Forelimb muscle (tissue), 1 donor: ENCODE measurements around the gene TTC34. TPM values are rescaled to one million over a fixed set of nuclear protein-coding genes. Genes with fewer than 3 reads are reported as not detected.
"Not testable (repeated sequence)": the region's sequence is repeated elsewhere in the genome, so short reads cannot be mapped to it uniquely, and the experiment has no call there.

Experiments used
- DNase-seq: peaks from one replicate; pipeline ENCODE4 v3.0.0-alpha.2; 2013; ENCODE audit warnings: low read depth
- polyA plus RNA-seq: library from polyadenylated mRNA; unstranded; fragments of 120-200 nt; gene quantifications from one replicate; pipeline ENCODE4 v1.2.1, GENCODE V29; 2013; ENCODE audit not compliant: insufficient read length

TTC34 gene
- polyA plus RNA-seq, 1 donor, result 0.32 TPM

DNA sequence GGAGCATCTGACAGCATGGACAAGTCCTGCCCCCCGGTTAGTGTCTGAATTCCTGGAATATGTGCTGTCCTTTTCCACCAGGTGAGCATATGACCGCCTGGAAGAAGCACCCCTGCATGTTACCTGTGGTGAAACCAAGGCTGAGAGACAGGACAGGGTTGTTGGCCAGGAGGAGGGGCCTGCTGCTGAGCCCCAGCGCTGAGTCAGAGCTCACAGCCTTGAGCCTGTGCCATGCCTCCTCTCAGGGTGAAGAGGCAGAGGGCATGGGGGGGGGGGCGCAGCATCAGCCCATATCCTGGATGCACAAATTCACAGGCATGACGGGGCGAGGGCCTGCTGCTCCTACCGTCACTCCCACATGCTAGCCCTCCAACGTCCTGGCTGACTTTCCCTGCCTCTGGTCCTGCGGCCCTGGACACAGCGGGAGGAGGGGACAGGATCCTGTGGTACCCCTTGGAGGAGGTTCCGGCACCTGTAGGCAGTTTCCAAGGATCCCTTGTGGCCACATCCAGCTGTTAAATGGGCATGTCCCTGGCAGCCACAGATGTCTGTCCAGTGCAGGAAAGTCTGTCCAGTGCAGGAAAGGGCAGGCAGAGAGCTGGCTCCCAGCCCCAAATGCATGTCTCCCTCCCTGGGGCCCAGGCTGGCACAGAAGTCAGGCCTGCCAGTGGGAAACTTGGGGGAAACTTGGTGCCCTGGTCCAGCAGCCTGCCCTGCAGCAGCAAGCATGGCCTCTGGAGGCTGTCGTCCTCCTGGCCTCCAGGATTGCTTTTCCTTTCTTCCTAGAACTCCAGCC, 23.9 kb downstream of the TTC34 start:
- no peak for DNase-seq

DNA sequence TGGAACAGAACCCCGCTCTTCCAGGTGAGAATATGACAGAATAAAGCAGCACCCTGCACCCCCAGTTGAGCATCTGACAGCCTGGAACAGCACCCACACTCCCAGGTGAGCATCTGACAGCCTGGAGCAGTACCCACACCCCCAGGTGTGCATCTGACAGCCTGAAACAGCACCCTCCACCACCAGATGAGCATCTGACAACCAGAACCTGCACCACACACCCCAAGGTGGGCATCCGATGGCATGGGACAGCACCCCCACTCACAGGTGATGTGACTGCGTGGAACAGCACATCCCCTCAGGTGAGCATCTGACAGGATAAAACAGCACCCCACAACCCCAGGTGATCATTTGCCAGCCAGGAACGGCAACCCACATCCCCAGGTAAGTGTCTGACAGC, 26.2 kb downstream of the TTC34 start:
- DNase-seq, result not testable (repeated sequence)

DNA sequence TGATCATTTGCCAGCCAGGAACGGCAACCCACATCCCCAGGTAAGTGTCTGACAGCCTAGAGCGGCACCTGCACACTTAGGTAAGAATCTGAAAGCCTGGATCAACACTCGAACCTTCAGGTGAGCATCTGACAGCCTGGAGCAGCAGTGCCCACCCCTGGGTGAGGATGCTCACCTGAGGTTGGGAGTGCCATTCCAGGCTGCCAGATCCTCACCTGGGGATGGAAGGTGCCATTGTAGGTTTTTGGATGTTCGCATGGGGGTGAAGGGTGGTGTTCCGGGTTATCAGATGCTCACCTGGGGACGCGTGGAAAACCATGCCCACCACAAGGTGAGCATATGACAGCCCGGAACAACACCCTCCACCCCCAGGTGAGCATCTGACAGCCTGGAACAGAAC, 33.4 kb downstream of the TTC34 start:
- DNase-seq, result not testable (repeated sequence)

DNA sequence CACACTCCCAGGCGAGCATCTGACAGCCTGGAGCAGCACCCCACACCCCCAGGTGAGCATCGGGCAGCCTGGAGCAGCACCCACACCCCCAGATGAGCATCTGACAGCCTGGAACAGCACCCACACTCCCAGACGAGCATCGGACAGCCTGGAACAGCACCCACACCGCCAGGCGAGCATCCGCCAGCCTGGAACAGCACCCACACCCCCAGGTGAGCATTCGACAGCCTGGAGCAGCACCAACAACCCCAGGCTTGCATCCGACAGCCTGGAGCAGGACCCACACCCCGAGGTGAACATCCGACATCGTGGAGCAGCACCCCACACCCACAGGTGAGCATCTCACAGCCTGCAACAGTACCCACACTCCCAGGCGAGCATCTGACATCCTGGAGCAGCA, 42.1 kb downstream of the TTC34 start:
- not testable (repeated sequence) for DNase-seq

DNA sequence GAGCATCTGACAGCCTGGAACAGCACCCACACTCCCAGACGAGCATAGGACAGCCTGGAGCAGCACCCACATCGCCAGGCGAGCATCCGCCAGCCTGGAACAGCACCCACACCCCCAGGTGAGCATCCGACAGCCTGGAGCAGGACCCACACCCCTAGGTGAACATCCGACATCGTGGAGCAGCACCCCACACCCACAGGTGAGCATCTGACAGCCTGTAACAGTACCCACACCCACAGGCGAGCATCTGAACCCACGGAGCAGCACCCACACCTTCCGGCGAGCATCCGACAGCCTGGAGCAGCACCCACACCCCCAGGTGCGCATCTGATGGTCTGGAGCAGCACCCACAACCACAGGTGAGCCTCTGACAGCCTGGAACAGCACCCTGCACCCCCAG, 44.0 kb downstream of the TTC34 start:
- not testable (repeated sequence) for DNase-seq

DNA sequence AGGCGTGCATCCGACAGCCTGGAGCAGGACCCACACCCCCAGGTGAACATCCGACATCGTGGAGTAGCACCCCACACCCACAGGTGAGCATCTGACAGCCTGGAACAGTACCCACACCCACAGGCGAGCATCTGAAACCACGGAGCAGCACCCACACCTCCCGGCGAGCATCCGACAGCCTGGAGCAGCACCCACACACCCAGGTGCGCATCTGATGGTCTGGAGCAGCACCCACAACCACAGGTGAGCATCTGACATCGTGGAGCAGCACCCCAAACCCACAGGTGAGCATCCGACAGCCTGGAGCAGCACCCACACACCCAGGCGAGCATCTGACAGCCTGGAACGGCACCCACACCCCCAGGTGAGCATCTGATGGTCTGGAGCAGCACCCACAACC, 46.1 kb downstream of the TTC34 start:
- DNase-seq, result not testable (repeated sequence)

DNA sequence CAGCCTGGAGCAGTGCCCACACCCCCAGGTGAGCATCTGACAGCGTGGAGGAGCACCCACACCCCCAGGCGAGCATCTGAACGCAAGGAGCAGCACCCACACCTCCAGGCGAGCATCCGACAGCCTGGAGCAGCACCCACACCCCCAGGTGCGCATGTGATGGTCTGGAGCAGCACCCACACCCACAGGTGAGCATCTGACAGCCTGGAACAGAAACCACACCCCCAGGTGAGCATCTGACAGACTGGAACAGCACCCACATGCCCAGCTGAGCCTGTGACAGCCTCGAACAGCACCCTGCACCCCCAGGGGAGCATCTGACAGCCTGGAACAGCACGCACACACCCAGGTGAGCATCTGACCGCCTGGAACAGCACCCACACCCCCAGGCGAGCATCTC, 46.9 kb downstream of the TTC34 start:
- DNase-seq, result not testable (repeated sequence)

DNA sequence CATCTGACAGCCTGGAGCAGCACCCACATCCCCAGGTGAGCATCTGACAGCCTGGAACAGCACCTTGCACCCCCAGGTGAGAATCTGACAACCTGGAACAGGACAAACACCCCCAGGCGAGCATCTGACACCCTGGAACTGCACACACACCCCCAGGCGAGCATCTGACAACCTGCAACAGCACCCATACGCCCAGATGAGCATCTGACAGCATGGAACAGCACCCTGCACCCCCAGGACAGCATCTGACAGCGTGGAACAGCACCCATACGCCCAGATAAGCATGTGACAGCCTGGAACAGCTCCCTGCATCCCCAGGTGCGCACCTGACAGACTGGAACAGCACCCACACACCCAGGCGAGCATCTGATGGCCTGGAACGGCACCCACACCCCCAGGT, 49.0 kb downstream of the TTC34 start:
- not testable (repeated sequence) for DNase-seq

DNA sequence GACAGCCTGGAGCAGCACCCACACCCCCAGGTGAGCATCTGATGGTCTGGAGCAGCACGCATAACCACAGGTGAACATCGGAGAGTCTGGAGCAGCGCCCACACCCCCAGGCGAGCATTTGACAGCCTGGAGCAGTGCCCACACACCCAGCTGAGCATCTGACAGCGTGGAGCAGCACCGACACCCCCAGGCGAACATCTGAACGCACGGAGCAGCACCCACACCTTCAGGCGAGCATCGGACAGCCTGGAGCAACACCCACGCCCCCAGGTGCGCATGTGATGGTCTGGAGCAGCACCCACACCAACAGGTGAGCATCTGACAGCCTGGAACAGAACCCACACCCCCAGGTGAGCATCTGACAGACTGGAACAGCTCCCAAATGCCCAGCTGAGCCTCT, 49.6 kb downstream of the TTC34 start:
- DNase-seq, result not testable (repeated sequence)

DNA sequence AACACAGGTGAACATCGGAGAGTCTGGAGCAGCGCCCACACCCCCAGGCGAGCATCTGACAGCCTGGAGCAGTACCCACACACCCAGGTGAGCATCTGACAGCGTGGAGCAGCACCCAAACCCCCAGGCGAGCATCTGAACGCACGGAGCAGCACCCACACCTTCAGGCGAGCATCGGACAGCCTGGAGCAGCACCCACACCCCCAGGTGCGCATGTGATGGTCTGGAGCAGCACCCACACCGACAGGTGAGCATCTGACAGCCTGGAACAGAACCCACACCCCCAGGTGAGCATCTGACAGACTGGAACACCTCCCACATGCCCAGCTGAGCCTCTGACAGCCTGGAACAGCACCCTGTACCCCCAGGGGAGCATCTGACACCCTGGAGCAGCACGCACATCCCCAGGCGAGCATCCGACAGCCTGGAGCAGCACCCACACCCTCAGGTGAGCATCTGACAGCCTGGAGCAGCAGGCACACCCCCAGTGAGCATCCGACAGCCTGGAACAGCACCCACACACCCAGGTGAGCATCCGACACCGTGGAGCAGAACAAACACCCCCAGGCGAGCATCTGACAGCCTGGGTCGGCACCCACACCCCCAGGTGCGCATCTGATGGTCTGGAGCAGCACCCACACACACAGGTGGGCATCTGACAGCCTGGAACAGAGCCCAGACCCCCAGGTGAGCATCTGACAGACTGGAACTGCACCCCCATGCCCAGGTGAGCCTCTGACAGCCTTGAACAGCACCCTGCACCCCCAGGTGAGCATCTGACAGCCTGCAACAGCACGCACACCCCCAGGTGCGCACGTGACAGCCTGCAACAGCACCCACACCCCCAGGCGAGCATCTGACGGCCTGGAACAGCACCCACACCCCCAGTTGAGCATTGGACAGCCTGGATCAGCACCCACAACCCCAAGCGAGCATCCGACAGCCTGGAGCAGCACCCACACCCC, 50.4 kb downstream of the TTC34 start:
- DNase-seq, result not testable (repeated sequence)

DNA sequence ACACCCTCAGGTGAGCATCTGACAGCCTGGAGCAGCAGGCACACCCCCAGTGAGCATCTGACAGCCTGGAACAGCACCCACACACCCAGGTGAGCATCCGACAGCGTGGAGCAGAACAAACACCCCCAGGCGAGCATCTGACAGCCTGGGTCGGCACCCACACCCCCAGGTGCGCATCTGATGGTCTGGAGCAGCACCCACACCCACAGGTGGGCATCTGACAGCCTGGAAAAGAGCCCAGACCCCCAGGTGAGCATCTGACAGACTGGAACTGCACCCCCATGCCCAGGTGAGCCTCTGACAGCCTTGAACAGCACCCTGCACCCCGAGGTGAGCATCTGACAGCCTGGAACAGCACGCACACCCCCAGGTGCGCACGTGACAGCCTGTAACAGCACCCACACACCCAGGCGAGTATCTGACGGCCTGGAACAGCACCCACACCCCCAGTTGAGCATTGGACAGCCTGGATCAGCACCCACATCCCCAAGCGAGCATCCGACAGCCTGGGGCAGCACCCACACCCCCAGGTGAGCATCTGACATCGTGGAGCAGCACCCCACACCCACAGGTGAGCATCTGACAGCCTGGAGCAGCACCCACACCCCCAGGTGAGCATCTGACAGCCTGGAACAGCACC, 51.3 kb downstream of the TTC34 start:
- not testable (repeated sequence) for DNase-seq

DNA sequence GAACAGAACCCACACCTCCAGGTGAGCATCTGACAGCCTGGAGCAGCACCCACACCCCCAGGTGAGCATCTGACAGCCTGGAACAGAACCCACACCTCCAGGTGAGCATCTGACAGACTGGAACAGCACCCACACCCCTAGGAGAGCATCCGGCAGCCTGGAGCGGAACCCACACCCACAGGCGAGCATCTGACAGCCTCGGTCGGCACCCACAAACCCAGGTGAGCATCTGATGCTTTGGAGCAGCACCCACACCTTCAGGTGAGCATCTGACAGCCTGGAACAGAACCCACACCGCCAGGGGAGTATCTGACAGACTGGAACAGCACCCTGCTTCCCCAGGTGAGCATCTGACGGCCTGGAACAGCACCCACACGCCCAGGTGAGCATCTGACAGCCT, 52.9 kb downstream of the TTC34 start:
- DNase-seq, result not testable (repeated sequence)

DNA sequence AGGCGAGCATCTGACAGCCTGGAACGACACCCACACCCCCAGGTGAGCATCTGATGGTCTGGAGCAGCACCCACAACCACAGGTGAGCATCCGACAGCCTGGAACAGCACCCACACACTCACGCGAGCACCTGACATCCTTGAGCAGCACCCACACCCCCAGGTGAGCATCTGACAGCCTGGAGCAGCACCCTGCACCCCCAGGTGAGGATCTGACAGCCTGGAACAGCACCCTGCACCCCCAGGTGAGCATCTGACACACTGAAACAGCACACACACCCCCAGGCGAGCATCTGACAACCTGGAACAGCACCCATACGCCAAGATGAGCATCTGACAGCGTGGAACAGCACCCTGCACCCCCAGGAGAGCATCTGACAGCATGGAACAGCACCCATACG, 106.7 kb downstream of the TTC34 start:
- not testable (repeated sequence) for DNase-seq

DNA sequence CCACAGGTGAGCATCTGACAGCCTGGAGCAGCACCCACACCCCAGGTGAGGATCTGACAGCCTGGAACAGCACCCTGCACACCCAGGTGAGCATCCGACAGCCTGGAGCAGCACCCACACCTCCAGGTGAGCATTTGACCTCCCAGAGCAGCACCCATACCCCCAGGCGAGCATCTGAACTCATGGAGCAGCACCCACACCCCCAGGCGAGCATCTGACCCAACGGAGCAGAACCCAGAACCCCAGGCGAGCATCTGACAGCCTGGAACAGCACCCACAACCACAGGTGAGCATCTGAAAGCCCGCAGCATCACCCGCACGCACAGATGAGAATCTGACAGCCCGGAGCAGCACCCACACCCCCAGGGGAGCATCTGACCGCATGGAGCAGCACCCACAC, 111.3 kb downstream of the TTC34 start:
- not testable (repeated sequence) for DNase-seq

DNA sequence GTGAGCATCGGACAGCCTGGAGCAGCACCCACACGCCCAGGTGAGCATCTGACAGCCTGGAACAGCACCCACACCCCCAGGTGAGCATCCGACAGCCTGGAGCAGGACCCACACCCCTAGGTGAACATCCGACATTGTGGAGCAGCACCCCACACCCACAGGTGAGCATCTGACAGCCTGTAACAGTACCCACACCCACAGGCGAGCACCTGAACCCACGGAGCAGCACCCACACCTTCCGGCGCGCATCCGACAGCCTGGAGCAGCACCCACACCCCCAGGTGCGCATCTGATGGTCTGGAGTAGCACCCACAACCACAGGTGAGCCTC, 113.2 kb downstream of the TTC34 start:
- DNase-seq, result not testable (repeated sequence)

DNA sequence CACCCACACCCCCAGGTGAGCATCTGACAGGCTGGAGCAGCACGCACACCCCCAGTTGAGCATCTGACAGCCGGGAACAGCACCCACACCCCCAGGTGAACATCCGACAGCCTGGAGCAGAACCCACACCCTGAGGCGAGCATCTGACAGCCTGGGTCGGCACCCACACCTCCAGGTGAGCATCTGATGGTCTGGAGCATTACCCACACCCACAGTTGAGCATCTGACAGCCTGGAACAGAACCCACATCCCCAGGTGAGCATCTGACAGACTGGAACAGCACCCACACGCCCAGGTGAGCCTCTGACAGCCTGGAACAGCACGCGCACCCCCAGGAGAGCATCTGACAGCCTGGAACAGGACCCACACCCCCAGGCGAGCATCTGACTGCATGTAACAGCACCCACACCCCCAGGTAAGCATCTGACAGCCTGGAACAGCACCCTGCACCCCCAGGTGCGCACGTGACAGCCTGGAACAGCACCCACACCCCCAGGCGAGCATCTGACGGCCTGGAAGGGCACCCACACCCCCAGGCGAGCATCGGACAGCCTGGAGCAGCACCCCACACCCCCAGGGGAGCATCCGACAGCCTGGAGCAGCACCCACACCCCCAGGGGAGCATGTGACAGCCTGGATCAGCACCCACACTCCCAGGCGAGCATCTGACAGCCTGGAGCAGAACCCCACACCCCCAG, 113.7 kb downstream of the TTC34 start:
- DNase-seq, result not testable (repeated sequence)

DNA sequence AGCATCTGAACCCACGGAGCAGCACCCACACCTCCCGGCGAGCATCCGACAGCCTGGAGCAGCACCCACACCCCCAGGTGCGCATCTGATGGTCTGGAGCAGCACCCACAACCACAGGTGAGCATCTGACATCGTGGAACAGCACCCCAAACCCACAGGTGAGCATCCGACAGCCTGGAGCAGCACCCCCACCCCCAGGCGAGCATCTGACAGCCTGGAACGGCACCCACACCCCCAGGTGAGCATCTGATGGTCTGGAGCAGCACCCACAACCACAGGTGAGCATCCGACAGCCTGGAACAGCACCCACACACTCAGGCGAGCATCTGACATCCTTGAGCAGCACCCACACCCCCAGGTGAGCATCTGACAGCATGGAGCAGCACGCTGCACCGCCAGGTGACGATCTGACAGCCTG, 114.3 kb downstream of the TTC34 start:
- DNase-seq, result not testable (repeated sequence)

DNA sequence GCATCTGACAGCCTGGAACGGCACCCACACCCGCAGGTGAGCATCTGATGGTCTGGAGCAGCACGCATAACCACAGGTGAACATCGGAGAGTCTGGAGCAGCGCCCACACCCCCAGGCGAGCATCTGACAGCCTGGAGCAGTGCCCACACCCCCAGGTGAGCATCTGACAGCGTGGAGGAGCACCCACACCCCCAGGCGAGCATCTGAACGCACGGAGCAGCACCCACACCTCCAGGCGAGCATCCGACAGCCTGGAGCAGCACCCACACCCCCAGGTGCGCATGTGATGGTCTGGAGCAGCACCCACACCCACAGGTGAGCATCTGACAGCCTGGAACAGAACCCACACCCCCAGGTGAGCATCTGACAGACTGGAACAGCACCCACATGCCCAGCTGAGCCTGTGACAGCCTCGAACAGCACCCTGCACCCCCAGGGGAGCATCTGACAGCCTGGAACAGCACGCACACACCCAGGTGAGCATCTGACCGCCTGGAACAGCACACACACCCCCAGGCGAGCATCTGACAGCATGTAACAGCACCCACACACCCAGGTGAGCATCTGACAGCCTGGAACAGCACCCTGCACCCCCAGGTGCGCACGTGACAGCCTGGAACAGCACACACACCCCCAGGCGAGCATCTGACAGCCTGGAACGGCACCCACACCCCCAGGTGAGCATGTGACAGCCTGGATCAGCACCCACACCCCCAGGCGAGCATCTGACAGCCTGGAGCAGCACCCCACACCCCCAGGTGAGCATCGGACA, 115.2 kb downstream of the TTC34 start:
- DNase-seq, result not testable (repeated sequence)

DNA sequence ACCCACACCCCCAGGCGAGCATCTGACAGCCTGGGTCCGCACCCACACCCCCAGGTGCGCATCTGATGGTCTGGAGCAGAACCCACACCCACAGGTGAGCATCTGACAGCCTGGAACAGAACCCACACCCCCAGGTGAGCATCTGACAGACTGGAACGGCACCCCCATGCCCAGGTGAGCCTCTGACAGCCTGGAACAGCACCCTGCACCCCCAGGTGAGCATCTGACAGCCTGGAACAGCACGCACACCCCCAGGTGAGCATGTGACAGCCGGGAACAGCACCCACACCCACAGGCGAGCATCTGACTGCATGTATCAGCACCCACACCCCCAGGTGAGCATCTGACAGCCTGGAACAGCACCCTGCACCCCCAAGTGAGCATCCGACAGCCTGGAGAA, 115.8 kb downstream of the TTC34 start:
- DNase-seq, result not testable (repeated sequence)

DNA sequence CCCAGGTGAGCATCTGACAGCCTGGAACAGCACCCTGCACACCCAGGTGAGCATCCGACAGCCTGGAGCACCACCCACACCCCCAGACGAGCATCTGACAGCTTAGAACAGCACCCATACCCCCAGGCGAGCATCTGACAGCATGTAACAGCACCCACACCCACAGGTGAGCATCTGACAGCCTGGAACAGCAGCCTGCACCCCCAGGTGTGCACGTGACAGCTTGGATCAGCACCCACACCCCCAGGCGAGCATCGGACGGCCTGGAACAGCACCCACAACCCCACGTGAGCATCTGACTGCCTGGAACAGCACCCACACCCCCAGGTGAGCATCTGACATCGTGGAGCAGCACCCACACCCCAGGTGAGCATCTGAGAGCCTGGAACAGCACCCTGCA, 116.6 kb downstream of the TTC34 start:
- DNase-seq, result not testable (repeated sequence)

DNA sequence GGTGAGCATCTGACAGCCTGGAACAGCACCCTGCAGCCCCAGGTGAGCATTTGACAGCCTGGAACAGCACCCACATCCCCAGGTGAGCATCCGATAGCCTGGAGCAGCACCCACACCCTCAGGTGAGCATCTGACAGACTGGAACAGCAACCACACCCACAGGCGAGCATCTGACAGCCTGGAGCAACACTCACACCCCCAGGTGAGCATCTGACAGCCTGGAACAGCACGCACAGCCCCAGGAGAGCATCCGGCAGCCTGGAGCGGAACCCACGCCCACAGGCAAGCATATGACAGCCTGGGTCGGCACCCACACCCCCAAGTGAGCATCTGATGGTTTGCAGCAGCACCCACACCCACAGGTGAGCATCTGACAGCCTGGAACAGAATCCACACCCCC, 117.5 kb downstream of the TTC34 start:
- DNase-seq, result not testable (repeated sequence)
